Measurements from ENCODE around the gene ADAM17. TPM values are rescaled to one million over a fixed set of nuclear protein-coding genes. Genes with fewer than 3 reads are reported as not detected.

The ADAM17 gene
- total and polyA plus RNA-seq, 10 of the 15 experiments (the other 5 are each of a cell fraction or from before 2014, with no cell fraction given), result 2.3 to 18.5 (median 13.4) TPM

GRCh38 chr2:9463698-9464034 is 92.0 kb downstream of the ADAM17 start:
- H3K4me3 ChIP-seq, result no peak overlapping the region
- intact Hi-C loops (cut with micrococcal nuclease; ENCODE audit: unreplicated experiment) (no loop called here), in situ Hi-C loops (cut with MboI) (no loop called here)
- H3K79me2 ChIP-seq (ENCODE audit: control insufficient read depth, insufficient read depth, low read length), result no peaks in the 10 kb centered on the region
- TF ChIP-seq POLR2AphosphoS2 (IDR thresholded peaks at IDR 0.05; ENCODE audit: low read depth, low read length) (no peak), DPF2 (IDR thresholded peaks at IDR 0.05) (no peak), BRCA1 (IDR thresholded peaks at IDR 0.05; ENCODE audit: low read depth, low read length) (no peak), ZNF622 (IDR thresholded peaks at IDR 0.05) (no peak), STAT1 (conservative IDR thresholded peaks at IDR 0.05) (no peak), ASH2L (IDR thresholded peaks at IDR 0.05; ENCODE audit: borderline replicate concordance, low read depth) (no peak), LARP7 (IDR thresholded peaks at IDR 0.05) (no peak), PKNOX1 (IDR thresholded peaks at IDR 0.05) (no peak), JUNB (IDR thresholded peaks at IDR 0.05) (no peak), ZNF384 (IDR thresholded peaks at IDR 0.05; ENCODE audit: borderline replicate concordance, low read depth, low read length) (no peak), GABPA (IDR thresholded peaks at IDR 0.05; ENCODE audit: low read depth) (no peak), FOXK2 (IDR thresholded peaks at IDR 0.05) (no peak), ZSCAN29 (IDR thresholded peaks at IDR 0.05) (no peak)
- TF ChIP-seq, protein P1, sequence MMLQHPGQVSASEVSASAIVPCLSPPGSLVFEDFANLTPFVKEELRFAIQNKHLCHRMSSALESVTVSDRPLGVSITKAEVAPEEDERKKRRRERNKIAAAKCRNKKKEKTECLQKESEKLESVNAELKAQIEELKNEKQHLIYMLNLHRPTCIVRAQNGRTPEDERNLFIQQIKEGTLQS (IDR thresholded peaks at IDR 0.05; ENCODE audit: borderline replicate concordance, extremely low read depth, low read depth, low read length), result no peak
- TF ChIP-seq, protein P2, sequence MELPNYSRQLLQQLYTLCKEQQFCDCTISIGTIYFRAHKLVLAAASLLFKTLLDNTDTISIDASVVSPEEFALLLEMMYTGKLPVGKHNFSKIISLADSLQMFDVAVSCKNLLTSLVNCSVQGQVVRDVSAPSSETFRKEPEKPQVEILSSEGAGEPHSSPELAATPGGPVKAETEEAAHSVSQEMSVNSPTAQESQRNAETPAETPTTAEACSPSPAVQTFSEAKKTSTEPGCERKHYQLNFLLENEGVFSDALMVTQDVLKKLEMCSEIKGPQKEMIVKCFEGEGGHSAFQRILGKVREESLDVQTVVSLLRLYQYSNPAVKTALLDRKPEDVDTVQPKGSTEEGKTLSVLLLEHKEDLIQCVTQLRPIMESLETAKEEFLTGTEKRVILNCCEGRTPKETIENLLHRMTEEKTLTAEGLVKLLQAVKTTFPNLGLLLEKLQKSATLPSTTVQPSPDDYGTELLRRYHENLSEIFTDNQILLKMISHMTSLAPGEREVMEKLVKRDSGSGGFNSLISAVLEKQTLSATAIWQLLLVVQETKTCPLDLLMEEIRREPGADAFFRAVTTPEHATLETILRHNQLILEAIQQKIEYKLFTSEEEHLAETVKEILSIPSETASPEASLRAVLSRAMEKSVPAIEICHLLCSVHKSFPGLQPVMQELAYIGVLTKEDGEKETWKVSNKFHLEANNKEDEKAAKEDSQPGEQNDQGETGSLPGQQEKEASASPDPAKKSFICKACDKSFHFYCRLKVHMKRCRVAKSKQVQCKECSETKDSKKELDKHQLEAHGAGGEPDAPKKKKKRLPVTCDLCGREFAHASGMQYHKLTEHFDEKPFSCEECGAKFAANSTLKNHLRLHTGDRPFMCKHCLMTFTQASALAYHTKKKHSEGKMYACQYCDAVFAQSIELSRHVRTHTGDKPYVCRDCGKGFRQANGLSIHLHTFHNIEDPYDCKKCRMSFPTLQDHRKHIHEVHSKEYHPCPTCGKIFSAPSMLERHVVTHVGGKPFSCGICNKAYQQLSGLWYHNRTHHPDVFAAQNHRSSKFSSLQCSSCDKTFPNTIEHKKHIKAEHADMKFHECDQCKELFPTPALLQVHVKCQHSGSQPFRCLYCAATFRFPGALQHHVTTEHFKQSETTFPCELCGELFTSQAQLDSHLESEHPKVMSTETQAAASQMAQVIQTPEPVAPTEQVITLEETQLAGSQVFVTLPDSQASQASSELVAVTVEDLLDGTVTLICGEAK (IDR thresholded peaks at IDR 0.05; ENCODE audit: borderline replicate concordance), result no peak
- no peak overlapping the region for H2AFZ ChIP-seq (ENCODE audit: control insufficient read depth, low read depth, low read length)
- H4K20me1 ChIP-seq (ENCODE audit: control insufficient read depth, insufficient read depth), result no peaks in the 10 kb centered on the region
- peak; percentile 31 for FAIRE-seq
- TSS peak; percentile 45 for BruUV-seq (replicated peaks)
- no peak for ATAC-seq
- DNase-seq (ENCODE audit: low read depth, low spot score), result no peak
- CTCF ChIA-PET, result no interaction called here
- H3K27me3 ChIP-seq (replicated peaks in 1 of 2; ENCODE audit: control insufficient read depth in 2 of 2, insufficient read depth in 2 of 2, low read length in 1 of 2), result no peaks in the 10 kb centered on the region
- H3K36me3 ChIP-seq (ENCODE audit: control insufficient read depth in 2 of 2, insufficient read depth in 2 of 2, low read length in 1 of 2), result peaks cover 3 to 18% of the 10 kb centered on the region in 2 experiments; a peak in 3 of 4 replicates
- 84% methylated on average over 7 of the region's 7 CpGs for WGBS (ENCODE audit: insufficient coverage, insufficient replicate concordance, low lambda C conversion rate, missing lambda C conversion rate)
- no peak overlapping the region for H3K27ac ChIP-seq (ENCODE audit: control insufficient read depth, insufficient read depth)
- RAD21 ChIA-PET (ENCODE audit: unreplicated experiment), result no interaction called here
- H3K9ac ChIP-seq (ENCODE audit: control insufficient read depth, insufficient read depth, low read length), result no peak overlapping the region
- SMC1A ChIA-PET (ENCODE audit: uncharacterized antibody, unreplicated experiment), result no interaction called here
- POLR2A ChIA-PET, result no interaction called here
- no peak overlapping the region for H3K4me2 ChIP-seq (ENCODE audit: control insufficient read depth, insufficient read depth)
- H3K9me3 ChIP-seq (replicated peaks; ENCODE audit: control insufficient read depth, insufficient read depth, low read length), result no peaks in the 10 kb centered on the region
- H3K4me1 ChIP-seq (ENCODE audit: control insufficient read depth, insufficient read depth, low read length), result no peaks in the 10 kb centered on the region

Measured in GM12878 (cell line).